BE2C (cell line): ENCODE measurements around the gene GTPBP4.
"Not testable (repeated sequence)": the region's sequence is repeated elsewhere in the genome, so short reads cannot be mapped to it uniquely, and the experiment has no call there.

ENCODE experiments used
- DNase-seq: peaks from one replicate; pipeline ENCODE4 v3.0.0-alpha.2; 2020
- H3K27me3 ChIP-seq: fragments of 250-450 bp; sonication (Bioruptor Pico); 2 replicates; pipeline ENCODE4 v1.5.1; 2020; ENCODE audit warnings: mild to moderate bottlenecking
- H3K36me3 ChIP-seq: fragments of 250-450 bp; sonication (Bioruptor Pico); 2 replicates; pipeline ENCODE4 v1.5.1; 2020; ENCODE audit warnings: mild to moderate bottlenecking
- H3K4me1 ChIP-seq: fragments of 250-450 bp; sonication (Bioruptor Pico); 2 replicates; pipeline ENCODE4 v1.5.1; 2020
- H3K4me3 ChIP-seq: 2 replicates; pipeline ENCODE4 v1.5.1; 2011; ENCODE audit warnings: low read depth, low read length
- H3K9me3 ChIP-seq: fragments of 250-450 bp; sonication (Bioruptor Pico); 2 replicates; pipeline ENCODE4 v1.5.1; 2020
- TF ChIP-seq, protein P1 (sequence below): IDR thresholded peaks from 2 replicates; pipeline ENCODE4 v1.5.1; 2012; ENCODE audit warnings: mild to moderate bottlenecking, low read depth, low read length

GTPBP4 gene

DNA sequence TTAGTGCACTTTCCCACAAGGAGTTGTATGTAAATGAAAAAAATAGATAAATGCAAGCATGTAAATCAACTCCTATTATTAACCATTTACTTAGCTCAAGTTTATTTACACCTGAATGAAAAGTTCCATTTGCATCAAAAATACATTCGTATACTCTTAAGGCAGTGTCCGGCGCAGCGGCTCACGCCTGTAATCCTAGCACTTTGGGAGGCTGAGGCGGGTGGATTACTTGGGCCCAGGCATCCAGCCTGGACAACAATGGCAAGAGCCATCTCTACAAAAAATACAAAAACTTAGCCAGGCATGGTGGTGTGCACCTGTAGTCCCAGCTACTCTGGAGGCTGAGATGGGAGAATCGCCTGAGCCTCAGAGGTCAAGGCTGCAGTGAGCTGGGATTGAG, 41.6 kb downstream of the GTPBP4 start:
- TF ChIP-seq, protein P1, sequence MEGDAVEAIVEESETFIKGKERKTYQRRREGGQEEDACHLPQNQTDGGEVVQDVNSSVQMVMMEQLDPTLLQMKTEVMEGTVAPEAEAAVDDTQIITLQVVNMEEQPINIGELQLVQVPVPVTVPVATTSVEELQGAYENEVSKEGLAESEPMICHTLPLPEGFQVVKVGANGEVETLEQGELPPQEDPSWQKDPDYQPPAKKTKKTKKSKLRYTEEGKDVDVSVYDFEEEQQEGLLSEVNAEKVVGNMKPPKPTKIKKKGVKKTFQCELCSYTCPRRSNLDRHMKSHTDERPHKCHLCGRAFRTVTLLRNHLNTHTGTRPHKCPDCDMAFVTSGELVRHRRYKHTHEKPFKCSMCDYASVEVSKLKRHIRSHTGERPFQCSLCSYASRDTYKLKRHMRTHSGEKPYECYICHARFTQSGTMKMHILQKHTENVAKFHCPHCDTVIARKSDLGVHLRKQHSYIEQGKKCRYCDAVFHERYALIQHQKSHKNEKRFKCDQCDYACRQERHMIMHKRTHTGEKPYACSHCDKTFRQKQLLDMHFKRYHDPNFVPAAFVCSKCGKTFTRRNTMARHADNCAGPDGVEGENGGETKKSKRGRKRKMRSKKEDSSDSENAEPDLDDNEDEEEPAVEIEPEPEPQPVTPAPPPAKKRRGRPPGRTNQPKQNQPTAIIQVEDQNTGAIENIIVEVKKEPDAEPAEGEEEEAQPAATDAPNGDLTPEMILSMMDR = no peak
- Histone ChIP-seq H3K36me3 (no peaks in the 10 kb centered on the region; the same call in 1 of the 2 replicates), H3K9me3 (no peaks in the 10 kb centered on the region), H3K4me3 (no peak overlapping the region), H3K27me3 (no peaks in the 10 kb centered on the region), H3K4me1 (no peaks in the 10 kb centered on the region)
- DNase-seq = no peak

DNA sequence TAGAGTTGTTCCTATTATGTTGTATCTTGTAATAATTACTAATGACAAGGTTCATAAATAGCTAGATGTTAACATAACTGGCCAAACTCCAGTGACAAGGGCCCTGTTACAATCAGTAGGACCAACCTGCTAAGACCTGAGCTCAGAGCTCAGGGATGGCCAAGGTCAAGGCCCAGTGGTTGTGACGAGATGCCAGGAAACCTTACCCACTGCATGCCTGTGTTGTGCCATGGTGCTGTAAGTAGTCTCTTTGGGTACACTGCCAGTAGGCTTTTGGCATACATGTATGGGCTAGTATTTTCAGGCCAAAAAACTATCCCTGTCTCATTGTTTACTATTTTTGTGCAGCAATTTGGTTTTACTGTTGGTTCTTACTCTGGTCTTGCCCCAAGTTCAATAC, 45.4 kb downstream of the GTPBP4 start:
- Histone ChIP-seq H3K36me3 (peaks cover 7% of the 10 kb centered on the region; the same call in 1 of the 2 replicates), H3K4me1 (no peaks in the 10 kb centered on the region), H3K9me3 (no peaks in the 10 kb centered on the region), H3K27me3 (no peaks in the 10 kb centered on the region), H3K4me3 (no peak overlapping the region)
- DNase-seq = no peak
- TF ChIP-seq, protein P1 = no peak

DNA sequence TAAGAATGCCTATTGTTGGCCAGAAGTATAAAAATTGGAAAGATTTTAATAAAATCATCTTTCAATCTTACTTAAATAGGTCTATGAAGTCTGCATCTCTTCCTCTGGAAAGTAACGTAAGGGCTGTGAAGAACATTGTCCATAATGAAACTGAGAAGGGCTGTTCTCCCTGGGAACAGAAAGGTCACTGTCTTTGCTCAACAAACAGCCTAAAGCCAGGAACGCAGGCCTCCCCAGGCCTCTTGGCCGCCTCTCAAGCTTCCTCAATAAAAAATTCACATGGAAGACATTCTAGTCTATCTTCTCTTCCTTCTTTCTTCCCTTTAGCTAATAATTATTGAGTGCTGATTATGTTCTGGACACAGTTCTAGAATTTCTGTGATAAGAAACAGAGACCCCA, 46.5 kb downstream of the GTPBP4 start:
- no peak overlapping the region for H3K4me3 ChIP-seq
- TF ChIP-seq, protein P1 = no peak

DNA sequence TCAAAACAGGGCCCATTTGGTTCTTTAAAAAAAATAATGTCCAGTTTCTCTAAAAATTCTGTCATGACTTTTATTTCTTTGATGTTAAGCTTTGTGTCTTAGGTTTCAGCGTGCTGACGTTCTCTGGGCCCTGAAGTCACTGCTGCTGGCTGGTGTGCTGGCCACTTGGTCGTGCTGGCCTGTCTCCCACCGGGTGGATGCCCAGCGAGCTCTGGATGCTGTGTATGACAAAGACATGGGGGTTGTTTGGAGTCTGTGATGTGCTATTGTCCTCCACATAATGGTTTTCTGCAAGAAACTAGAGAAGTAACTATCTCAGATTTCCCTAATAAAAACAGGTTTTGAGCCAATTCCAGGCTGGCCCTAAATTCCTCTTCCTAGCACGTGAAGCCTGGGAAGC, 47.0 kb downstream of the GTPBP4 start:
- Histone ChIP-seq H3K4me3 (no peak overlapping the region), H3K36me3 (peaks cover 12% of the 10 kb centered on the region), H3K4me1 (no peaks in the 10 kb centered on the region; the same call in 1 of the 2 replicates), H3K9me3 (no peaks in the 10 kb centered on the region), H3K27me3 (no peaks in the 10 kb centered on the region)
- no peak for DNase-seq
- TF ChIP-seq, protein P1 = no peak

More for the DNA sequence above, 46.5 kb downstream of the GTPBP4 start:
- Histone ChIP-seq H3K9me3 (no peaks in the 10 kb centered on the region), H3K36me3 (peaks cover 11% of the 10 kb centered on the region), H3K4me1 (no peaks in the 10 kb centered on the region), H3K27me3 (no peaks in the 10 kb centered on the region)
- DNase-seq = no peak

DNA sequence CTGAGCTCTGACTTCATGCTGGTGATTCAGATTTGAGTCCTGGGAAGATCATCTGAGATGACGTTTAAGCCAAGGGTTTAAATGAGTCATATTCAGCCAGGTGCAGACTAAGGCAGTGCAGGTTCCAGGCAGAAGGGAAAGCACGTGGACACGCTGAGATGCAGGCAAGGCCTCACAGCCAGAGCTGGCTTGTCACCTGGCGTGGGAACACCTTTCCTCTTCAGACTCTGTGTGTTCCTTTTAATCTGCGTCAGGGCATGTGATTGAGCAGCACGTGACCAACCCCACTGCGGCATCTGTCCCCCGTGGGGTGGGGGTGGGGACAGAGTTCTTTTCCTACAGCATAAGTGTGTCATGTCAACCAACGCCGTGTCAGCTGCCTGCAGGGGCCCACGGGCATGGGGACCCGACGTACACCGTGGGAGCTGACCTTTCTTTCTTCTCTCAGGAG, 48.1 kb downstream of the GTPBP4 start:
- DNase-seq = no peak
- no peaks in the 10 kb centered on the region for H3K9me3 ChIP-seq
- H3K4me1 ChIP-seq = no peaks in the 10 kb centered on the region; the same call in 1 of the 2 replicates
- no peak overlapping the region for H3K4me3 ChIP-seq
- H3K27me3 ChIP-seq = no peaks in the 10 kb centered on the region
- peaks cover 21% of the 10 kb centered on the region for H3K36me3 ChIP-seq
- TF ChIP-seq, protein P1 = no peak

DNA sequence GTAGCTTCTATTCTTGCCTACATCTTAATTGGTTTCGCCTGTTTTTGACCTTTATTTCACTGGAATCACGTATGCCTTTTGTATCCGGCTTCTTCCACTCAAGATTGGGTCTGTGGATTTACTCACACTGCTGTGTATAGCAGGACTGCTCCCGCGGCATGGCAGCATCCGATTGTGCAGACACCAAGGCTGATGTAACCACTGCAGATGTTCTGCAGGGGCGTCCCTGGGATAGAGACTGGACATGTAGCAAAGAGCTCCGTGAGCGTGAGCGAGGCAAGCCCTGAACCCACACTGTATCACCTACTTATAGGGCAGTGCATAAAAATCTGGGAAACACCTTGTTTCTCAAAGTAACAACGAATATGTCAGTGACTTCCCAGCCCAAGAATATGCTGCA, 48.9 kb downstream of the GTPBP4 start:
- TF ChIP-seq, protein P1 = no peak
- Histone ChIP-seq H3K27me3 (no peaks in the 10 kb centered on the region), H3K9me3 (no peaks in the 10 kb centered on the region), H3K36me3 (peaks cover 25% of the 10 kb centered on the region), H3K4me3 (no peak overlapping the region), H3K4me1 (no peaks in the 10 kb centered on the region; the same call in 1 of the 2 replicates)
- DNase-seq = no peak

DNA sequence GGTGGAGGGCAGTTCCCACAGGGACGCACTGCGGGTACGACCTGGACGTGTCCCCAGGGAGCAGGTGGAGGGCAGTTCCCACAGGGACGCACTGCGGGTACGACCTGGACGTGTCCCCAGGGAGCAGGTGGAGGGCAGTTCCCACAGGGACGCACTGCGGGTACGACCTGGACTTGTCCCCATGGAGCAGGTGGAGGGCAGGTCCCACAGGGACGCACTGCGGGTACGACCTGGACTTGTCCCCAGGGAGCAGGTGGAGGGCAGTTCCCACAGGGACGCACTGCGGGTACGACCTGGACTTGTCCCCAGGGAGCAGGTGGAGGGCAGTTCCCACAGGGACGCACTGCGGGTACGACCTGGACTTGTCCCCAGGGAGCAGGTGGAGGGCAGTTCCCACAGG, 50.5 kb downstream of the GTPBP4 start:
- H3K4me1 ChIP-seq, DNase-seq, H3K27me3 ChIP-seq, H3K4me3 ChIP-seq, H3K9me3 ChIP-seq: not testable (repeated sequence)
- H3K36me3 ChIP-seq = peaks cover 41% of the 10 kb centered on the region
